Neural progenitor cell (in vitro differentiated cells): ENCODE data around the gene EPB41L4B. TPM values are rescaled to one million over a fixed set of nuclear protein-coding genes. Genes with fewer than 3 reads are reported as not detected.
A peak's percentile ranks its signal among the peaks of the same experiment; 100 is the strongest.

ENCODE experiments used
- DNase-seq: peaks from one replicate; pipeline ENCODE4 v3.0.0-alpha.2; 2016; ENCODE audit warnings: low spot score
- H2AFZ ChIP-seq: fragments of 200-600 bp; sonication (generic); replicated peaks from 2 replicates; pipeline ENCODE4 v1.6.1; 2016; ENCODE audit warnings: antibody characterized with exemption
- H3F3A ChIP-seq: fragments of 200-600 bp; sonication (generic); 2 replicates; pipeline ENCODE4 v1.6.1; 2016; ENCODE audit warnings: antibody characterized with exemption, low read depth
- H3K27ac ChIP-seq: fragments of 200-600 bp; sonication (generic); 2 replicates; pipeline ENCODE4 v1.5.1; 2016; ENCODE audit warnings: mild to moderate bottlenecking
- H3K27me3 ChIP-seq: fragments of 200-600 bp; sonication (generic); 2 replicates; pipeline ENCODE4 v1.6.1; 2016; ENCODE audit warnings: mild to moderate bottlenecking, moderate library complexity
- H3K36me3 ChIP-seq: fragments of 200-600 bp; sonication (generic); 2 replicates; pipeline ENCODE4 v1.5.1; 2016
- H3K4me1 ChIP-seq: fragments of 200-600 bp; sonication (generic); 2 replicates; pipeline ENCODE4 v1.6.1; 2016; ENCODE audit warnings: mixed run types
- H3K4me2 ChIP-seq: fragments of 200-600 bp; sonication (generic); 2 replicates; pipeline ENCODE4 v1.6.1; 2016
- H3K4me3 ChIP-seq: fragments of 200-600 bp; sonication (generic); 2 replicates; pipeline ENCODE4 v1.5.1; 2016
- H3K79me2 ChIP-seq: fragments of 200-600 bp; sonication (generic); 2 replicates; pipeline ENCODE4 v1.6.1; 2016; ENCODE audit warnings: low read depth
- H3K9ac ChIP-seq: fragments of 200-600 bp; sonication (generic); 2 replicates; pipeline ENCODE4 v1.6.1; 2016
- H3K9me3 ChIP-seq: fragments of 200-600 bp; sonication (generic); 2 replicates; pipeline ENCODE4 v1.5.1; 2016; ENCODE audit warnings: low read depth
- H4K20me1 ChIP-seq: fragments of 200-600 bp; sonication (generic); 2 replicates; pipeline ENCODE4 v1.6.1; 2016; ENCODE audit warnings: low read depth
- H3K27ac Mint-ChIP-seq: 3 replicates; pipeline ENCODE4 v1.8.0; 2021; ENCODE audit warnings: mixed read lengths
- H3K27me3 Mint-ChIP-seq: 2 replicates; pipeline ENCODE4 v1.8.0; 2022; ENCODE audit warnings: low read depth, mild to moderate bottlenecking, inconsistent platforms, moderate library complexity, mixed read lengths; ENCODE audit not compliant: insufficient read depth
- H3K36me3 Mint-ChIP-seq: 3 replicates; pipeline ENCODE4 v1.8.0; 2021; ENCODE audit warnings: mixed read lengths
- H3K4me1 Mint-ChIP-seq: 3 replicates; pipeline ENCODE4 v1.8.0; 2021; ENCODE audit warnings: mixed read lengths
- H3K4me3 Mint-ChIP-seq: 3 replicates; pipeline ENCODE4 v1.8.0; 2021; ENCODE audit warnings: mild to moderate bottlenecking, moderate library complexity, mixed read lengths
- H3K9me3 Mint-ChIP-seq: 3 replicates; pipeline ENCODE4 v1.8.0; 2020; ENCODE audit warnings: mixed read lengths
- EZH2 ChIP-seq: fragments of 200-600 bp; sonication (generic); IDR thresholded peaks from 2 replicates; pipeline ENCODE4 v1.6.1; 2017; ENCODE audit warnings: antibody characterized with exemption, mild to moderate bottlenecking, moderate library complexity
- EZH2phosphoT487 ChIP-seq: fragments of 200-600 bp; sonication (generic); IDR thresholded peaks from 2 replicates; pipeline ENCODE4 v1.6.1; 2017; ENCODE audit warnings: antibody characterized with exemption
- total RNA-seq: library from RNA; depleted of rRNA; stranded (reverse); fragments of >200 nt; gene quantifications from 2 replicates; pipeline ENCODE4 v1.2.3, GENCODE V29; 2015; ENCODE audit warnings: low replicate concordance
- TF ChIP-seq, protein P1 (sequence below): fragments of 200-600 bp; sonication (generic); IDR thresholded peaks from 2 replicates; pipeline ENCODE4 v1.5.1; 2017; ENCODE audit warnings: antibody characterized with exemption, mild to moderate bottlenecking

Gene EPB41L4B
- total RNA-seq, 1 donor from 2014 or later, result 6.2 TPM

DNA sequence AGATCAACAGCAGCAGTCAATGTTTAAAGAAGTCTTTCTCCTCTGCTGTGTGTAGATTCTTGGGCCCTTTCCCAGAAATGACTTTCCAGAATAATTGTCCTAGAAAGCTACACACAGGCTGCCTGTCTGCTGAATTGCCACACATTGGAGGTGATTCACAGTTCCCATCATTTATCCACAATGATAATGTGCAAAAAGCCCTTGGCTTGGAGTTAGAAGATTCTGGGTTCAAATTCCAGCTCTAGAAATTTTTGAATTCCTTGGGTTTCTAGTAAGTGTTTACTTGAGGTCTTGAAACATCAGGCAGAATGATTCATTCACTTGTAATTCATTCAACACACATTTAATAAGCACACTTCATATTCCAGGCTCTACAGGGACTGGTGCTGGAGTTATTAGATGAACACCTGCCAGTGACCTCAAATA lies 28.6 kb upstream of the EPB41L4B start:
- Histone ChIP-seq H3K4me1 (no peaks in the 10 kb centered on the region), H3K36me3 (no peaks in the 10 kb centered on the region), H4K20me1 (no peaks in the 10 kb centered on the region), H3K27ac (no peak overlapping the region), H3K79me2 (no peaks in the 10 kb centered on the region), H2AFZ (no peak overlapping the region), H3K4me2 (no peak overlapping the region), H3K27me3 (no peaks in the 10 kb centered on the region), H3F3A (no peaks in the 10 kb centered on the region), H3K9ac (no peak overlapping the region), H3K4me3 (no peak overlapping the region), H3K9me3 (no peaks in the 10 kb centered on the region)
- Mint-ChIP-seq H3K27ac (no peak overlapping the region), H3K36me3 (no peaks in the 10 kb centered on the region), H3K4me1 (no peaks in the 10 kb centered on the region), H3K4me3 (no peak overlapping the region), H3K9me3 (no peaks in the 10 kb centered on the region), H3K27me3 (peaks cover 7% of the 10 kb centered on the region)
- TF ChIP-seq, protein P1, sequence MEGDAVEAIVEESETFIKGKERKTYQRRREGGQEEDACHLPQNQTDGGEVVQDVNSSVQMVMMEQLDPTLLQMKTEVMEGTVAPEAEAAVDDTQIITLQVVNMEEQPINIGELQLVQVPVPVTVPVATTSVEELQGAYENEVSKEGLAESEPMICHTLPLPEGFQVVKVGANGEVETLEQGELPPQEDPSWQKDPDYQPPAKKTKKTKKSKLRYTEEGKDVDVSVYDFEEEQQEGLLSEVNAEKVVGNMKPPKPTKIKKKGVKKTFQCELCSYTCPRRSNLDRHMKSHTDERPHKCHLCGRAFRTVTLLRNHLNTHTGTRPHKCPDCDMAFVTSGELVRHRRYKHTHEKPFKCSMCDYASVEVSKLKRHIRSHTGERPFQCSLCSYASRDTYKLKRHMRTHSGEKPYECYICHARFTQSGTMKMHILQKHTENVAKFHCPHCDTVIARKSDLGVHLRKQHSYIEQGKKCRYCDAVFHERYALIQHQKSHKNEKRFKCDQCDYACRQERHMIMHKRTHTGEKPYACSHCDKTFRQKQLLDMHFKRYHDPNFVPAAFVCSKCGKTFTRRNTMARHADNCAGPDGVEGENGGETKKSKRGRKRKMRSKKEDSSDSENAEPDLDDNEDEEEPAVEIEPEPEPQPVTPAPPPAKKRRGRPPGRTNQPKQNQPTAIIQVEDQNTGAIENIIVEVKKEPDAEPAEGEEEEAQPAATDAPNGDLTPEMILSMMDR, result no peak
- no peak for TF ChIP-seq EZH2
- TF ChIP-seq EZH2phosphoT487, result no peak
- no peak for DNase-seq

DNA sequence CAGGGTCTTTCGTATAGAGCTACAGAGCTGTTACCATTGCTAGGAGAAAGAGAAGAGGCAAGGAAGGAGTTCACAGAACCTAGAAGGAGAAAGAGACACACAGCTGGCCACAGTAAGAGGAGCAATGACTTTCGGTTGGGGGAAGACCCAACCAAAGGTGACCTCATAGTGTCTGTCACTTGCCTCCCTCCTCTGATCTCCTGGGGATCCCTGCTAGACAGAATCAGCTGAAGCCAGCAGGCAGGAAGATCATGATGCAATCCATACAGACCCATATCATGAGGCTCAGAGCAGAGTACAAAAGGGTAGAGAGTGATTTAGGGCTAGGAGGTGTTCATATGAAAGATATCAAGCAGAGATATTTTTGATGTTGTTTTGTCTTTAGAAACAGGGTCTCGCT lies 26.0 kb upstream of the EPB41L4B start:
- no peak overlapping the region for H3K27ac Mint-ChIP-seq
- H3K27me3 Mint-ChIP-seq, result peaks cover 9% of the 10 kb centered on the region
- TF ChIP-seq, protein P1, result no peak
- no peak for TF ChIP-seq EZH2
- TF ChIP-seq EZH2phosphoT487, result no peak

DNA sequence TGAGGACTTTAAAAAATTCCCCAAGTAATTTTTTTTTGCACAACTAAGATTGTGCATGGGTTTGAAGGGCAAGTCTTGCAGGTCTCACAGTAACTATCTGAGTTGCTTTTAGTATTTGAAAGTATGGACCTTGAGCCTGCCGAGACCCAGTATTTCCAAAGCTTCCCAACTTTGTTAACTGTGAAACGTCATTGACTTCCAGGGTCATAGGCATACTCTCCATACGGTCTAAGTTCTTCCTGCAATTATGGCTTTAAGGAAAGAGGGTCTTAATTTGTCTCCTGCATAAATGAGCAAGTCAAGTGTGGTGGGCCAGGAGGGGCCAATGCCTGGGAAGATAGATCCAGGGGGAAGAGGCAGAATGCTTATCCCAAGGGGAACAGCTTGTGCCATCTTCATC lies 24.0 kb upstream of the EPB41L4B start:
- no peak overlapping the region for H3K4me3 Mint-ChIP-seq
- no peak for TF ChIP-seq EZH2
- no peak for TF ChIP-seq EZH2phosphoT487
- TF ChIP-seq, protein P1, result no peak
- no peaks in the 10 kb centered on the region for H3K36me3 Mint-ChIP-seq
- H3K36me3 ChIP-seq, result no peaks in the 10 kb centered on the region
- H4K20me1 ChIP-seq, result no peaks in the 10 kb centered on the region
- H3K27ac Mint-ChIP-seq, result no peak overlapping the region
- no peak overlapping the region for H3K4me2 ChIP-seq
- H3K27me3 Mint-ChIP-seq, result peaks cover 9% of the 10 kb centered on the region
- H3K4me1 ChIP-seq, result peaks cover 4% of the 10 kb centered on the region
- H3K9me3 ChIP-seq, result no peaks in the 10 kb centered on the region
- H3K27ac ChIP-seq, result no peak overlapping the region
- no peaks in the 10 kb centered on the region for H3K79me2 ChIP-seq
- no peaks in the 10 kb centered on the region for H3K27me3 ChIP-seq
- peaks cover 2% of the 10 kb centered on the region for H3K9me3 Mint-ChIP-seq
- no peak overlapping the region for H3K4me3 ChIP-seq
- no peak for DNase-seq
- H3K4me1 Mint-ChIP-seq, result no peaks in the 10 kb centered on the region
- H2AFZ ChIP-seq, result peak overlapping the region; percentile 60
- no peak overlapping the region for H3K9ac ChIP-seq
- peaks cover 5% of the 10 kb centered on the region for H3F3A ChIP-seq

More for the DNA sequence above, 26.0 kb upstream of the EPB41L4B start:
- no peak overlapping the region for H3K27ac ChIP-seq
- no peak overlapping the region for H2AFZ ChIP-seq
- H3K27me3 ChIP-seq, result no peaks in the 10 kb centered on the region
- no peaks in the 10 kb centered on the region for H3K36me3 ChIP-seq
- no peaks in the 10 kb centered on the region for H4K20me1 ChIP-seq
- Mint-ChIP-seq H3K9me3 (no peaks in the 10 kb centered on the region), H3K4me1 (no peaks in the 10 kb centered on the region), H3K4me3 (no peak overlapping the region), H3K36me3 (no peaks in the 10 kb centered on the region)
- peaks cover 5% of the 10 kb centered on the region for H3F3A ChIP-seq
- no peak overlapping the region for H3K9ac ChIP-seq
- H3K4me2 ChIP-seq, result no peak overlapping the region
- no peaks in the 10 kb centered on the region for H3K79me2 ChIP-seq
- H3K4me3 ChIP-seq, result no peak overlapping the region
- no peak for DNase-seq
- peaks cover 4% of the 10 kb centered on the region for H3K4me1 ChIP-seq
- no peaks in the 10 kb centered on the region for H3K9me3 ChIP-seq
